IPS DF 4.7 (cell line): ENCODE results near the gene RAB3IP.
"Not testable (repeated sequence)": the region's sequence is repeated elsewhere in the genome, so short reads cannot be mapped to it uniquely, and the experiment has no call there.

Experiments
- DNase-seq: peaks from one replicate; pipeline ENCODE4 v3.0.0-alpha.2; 2013; ENCODE audit warnings: low spot score; ENCODE audit errors: extremely low read depth

The RAB3IP gene

DNA sequence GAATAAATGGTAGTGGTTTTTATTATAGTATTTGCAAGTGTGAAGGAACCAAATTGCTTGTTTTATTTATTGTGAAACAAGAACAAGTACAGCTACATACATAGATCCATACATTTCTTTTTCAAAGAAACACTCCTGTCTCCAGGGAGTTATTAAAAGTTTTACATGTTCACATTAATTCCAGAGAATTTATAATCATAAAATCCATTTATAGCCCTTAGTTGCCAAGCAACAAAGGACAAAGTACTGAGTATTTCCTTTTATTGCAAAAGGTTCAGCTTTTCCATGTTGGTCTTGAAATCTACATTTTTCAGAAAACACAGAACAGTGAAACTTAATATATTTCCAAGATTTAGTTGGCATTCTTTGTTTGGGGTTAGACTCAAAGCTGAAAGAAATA lies 95.9 kb downstream of the RAB3IP start:
- no peak for DNase-seq

- DNase-seq = no peak
Measured at GRCh38 chr12:69835081-69835480, 96.4 kb downstream of the RAB3IP start.

GRCh38 chr12:69836015-69836414 lies 97.4 kb downstream of the RAB3IP start:
- no peak for DNase-seq

DNA sequence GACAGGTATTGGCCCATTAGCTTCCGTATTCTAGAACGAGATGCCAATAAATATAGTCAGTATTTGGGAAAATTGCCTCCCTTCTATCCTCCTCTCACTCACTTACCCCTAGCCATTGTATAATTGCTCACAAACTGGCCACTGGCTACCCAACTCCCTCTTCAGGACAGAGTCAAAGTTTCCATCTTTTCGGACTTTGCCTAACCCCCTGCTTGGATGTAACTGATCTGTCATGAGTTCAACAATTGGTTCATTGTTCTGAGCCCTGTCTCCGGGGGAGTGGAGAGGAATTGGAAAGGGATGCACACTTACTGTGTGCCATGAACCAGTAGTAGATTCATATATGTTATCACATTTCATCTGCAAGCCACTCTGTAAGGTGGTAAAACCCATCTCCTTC lies 98.5 kb downstream of the RAB3IP start:
- DNase-seq = no peak

- no peak for DNase-seq
Measured at GRCh38 chr12:69837657-69838415, 99.2 kb downstream of the RAB3IP start.

DNA sequence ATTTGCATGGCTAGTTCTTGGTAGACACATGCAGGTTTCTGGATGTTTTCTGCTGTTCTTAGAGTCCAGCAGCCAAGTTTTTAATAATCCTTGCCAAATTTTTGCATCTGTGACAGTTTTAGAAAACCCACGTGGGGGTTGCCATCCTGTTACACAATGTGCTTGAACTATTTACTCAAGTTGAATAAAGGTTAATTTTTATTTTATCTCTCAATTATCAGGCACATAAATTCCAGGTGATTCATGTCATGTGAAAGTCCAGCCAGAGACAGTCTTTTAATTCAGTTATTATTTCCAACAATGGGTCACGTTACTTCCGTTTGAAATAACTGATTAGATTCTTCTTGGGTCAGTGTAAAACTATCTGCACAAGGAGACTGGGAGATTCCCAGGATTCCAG lies 102.1 kb downstream of the RAB3IP start:
- no peak for DNase-seq

- DNase-seq = no peak
Measured at GRCh38 chr12:69843608-69844007, 104.9 kb downstream of the RAB3IP start.

DNA sequence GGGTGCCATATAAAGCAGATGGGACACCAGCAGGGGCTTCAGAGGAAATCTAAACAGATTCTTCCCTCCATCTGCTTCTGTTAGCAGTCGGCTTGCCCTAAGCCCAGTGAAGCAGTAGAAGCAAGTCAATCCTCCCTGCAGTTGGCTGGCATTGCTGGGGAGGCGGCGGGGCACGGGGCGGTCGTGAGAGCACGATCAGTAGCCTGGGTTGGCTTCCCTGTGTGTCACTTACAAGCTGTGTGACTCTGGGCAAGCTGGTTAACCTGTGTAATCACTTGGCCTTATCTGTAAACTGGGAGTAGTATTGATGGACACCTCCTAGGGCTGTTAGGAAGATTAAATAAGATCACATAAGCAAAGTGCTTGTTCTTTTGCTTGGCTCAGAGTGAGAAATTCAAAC lies 105.8 kb downstream of the RAB3IP start:
- DNase-seq = no peak

DNA sequence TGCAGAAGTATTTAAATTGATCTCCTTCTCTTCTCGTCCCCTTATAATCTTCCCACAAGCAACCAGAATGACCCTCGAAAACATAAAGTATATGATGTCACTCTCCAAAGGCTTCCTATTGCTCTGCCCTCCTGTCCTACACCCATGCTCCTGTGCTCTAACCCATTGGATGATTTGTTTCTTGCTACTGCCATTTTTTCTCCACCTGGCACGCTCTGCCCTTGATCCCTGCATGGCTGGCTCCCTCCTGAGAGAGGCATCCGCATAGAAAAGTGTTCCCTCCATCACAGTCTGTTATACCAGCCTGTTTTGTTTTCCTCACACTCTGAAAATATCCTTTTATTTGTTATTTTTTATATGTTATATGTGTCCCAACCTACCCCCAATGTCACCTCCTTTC lies 106.2 kb downstream of the RAB3IP start:
- no peak for DNase-seq

DNA sequence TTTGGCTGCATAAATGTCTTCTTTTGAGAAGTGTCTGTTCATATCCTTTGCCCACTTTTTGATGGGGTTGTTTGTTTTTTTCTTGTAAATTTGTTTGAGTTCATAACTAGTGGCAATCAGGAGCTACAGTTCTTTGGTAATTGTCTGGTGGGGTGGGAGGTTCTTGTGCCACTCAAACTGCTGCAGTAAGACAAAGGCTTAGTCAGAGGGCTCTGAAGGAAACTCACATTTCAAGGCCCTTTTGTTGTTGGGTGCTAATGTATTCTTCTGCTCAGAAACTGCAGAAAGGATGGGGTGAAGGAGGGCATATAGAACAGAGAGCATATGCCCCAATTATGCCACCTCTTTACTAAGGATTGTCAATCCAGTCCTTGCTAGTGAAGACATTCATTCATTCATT lies 108.3 kb downstream of the RAB3IP start:
- DNase-seq = no peak

DNA sequence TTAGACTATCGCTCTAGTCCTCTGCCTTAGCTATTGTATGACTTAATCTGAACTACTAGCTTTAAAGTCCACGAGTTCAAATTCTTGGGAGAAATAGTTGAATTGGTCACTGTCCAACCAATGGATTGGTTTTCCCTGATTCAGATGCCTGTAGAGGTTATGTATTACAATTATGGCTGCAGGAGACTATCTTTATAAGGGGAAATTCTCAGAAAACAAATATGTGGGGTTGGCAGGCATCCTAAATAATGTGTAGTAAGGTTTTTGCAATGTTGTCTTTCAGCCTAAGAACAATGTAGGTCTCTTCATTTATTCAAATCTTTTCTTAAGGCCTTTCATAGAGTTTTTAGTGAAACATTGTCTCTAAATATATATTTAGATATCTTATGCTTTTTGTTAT lies 113.3 kb downstream of the RAB3IP start:
- no peak for DNase-seq

- not testable (repeated sequence) for DNase-seq
Measured at GRCh38 chr12:69853176-69853961, 114.7 kb downstream of the RAB3IP start.

DNA sequence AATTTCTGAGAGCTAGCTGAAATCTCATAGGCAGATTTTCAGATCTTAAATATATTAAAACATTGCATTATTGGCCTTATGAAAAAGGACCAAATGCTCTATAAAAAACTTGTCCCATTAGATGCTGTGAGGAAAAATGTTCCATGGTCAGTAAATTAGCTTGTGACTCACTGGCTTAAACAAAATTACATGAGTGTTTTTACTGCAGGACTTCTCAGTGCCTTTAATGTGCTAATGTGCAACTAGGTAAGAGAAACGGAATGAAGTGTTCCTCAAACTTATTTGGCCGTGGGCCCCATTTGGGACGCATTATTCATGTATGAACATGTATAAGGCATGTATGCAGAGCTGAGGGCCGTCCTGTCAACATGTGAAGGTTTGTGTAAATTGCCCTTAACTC lies 128.0 kb downstream of the RAB3IP start:
- DNase-seq = no peak

GRCh38 chr12:69868695-69869094 lies 130.0 kb downstream of the RAB3IP start:
- no peak for DNase-seq

DNA sequence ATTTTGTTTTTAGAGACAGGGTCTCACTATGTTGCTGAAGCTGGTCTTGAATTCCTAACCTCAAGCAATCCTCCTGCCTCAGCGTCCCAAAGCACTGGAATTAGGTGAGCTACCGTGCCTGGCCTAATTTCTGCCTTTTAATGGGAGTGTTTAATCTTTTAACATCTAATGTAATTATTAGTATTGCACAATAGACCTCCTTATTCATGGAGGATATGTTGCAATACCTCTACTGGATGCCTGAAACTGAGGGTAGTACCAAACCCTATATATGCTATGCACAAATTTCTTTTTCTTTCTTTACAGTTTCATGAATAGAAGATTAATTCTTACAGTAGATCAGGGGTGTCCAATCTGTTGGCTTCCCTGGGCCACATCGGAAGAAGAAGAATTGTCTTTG lies 134.1 kb downstream of the RAB3IP start:
- DNase-seq = no peak
